HEK293 (cell line): Measurements from ENCODE around the gene TIE1.

Experiments used
- CTCF ChIP-seq: fragments of 450-650 bp; formaldehyde crosslinking; IDR thresholded peaks from 2 replicates; pipeline ENCODE4 v1.5.1; 2016; ENCODE audit warnings: missing biosample characterization, missing genetic modification characterization
- MYNN ChIP-seq: fragments of 450-650 bp; formaldehyde crosslinking; IDR thresholded peaks from 2 replicates; pipeline ENCODE4 v1.5.1; 2016; ENCODE audit warnings: missing biosample characterization, missing genetic modification characterization, borderline replicate concordance
- PBX3 ChIP-seq: sonication (generic); formaldehyde crosslinking; IDR thresholded peaks from 2 replicates; pipeline ENCODE4 v1.8.1; 2022; ENCODE audit warnings: mild to moderate bottlenecking, moderate library complexity, missing genetic modification reagents
- REST ChIP-seq: fragments of 450-650 bp; formaldehyde crosslinking; IDR thresholded peaks from 2 replicates; pipeline ENCODE4 v1.5.1; 2016; ENCODE audit warnings: missing biosample characterization, missing genetic modification characterization
- SP7 ChIP-seq: fragments of 450-650 bp; formaldehyde crosslinking; IDR thresholded peaks from 2 replicates; pipeline ENCODE4 v1.5.1; 2016; ENCODE audit warnings: missing biosample characterization, missing genetic modification characterization
- ZNF138 ChIP-seq: fragments of 450-650 bp; formaldehyde crosslinking; IDR thresholded peaks from 2 replicates; pipeline ENCODE4 v1.5.1; 2016; ENCODE audit warnings: missing biosample characterization, missing genetic modification characterization, borderline replicate concordance
- ZNF202 ChIP-seq: fragments of 450-650 bp; formaldehyde crosslinking; IDR thresholded peaks from 2 replicates; pipeline ENCODE4 v1.5.1; 2016; ENCODE audit warnings: missing biosample characterization, missing genetic modification characterization, borderline replicate concordance
- ZNF280D ChIP-seq: fragments of 450-650 bp; formaldehyde crosslinking; IDR thresholded peaks from 2 replicates; pipeline ENCODE4 v1.5.1; 2016; ENCODE audit warnings: missing biosample characterization, missing genetic modification characterization
- ZNF654 ChIP-seq: fragments of 450-650 bp; formaldehyde crosslinking; IDR thresholded peaks from 2 replicates; pipeline ENCODE4 v1.5.1; 2016; ENCODE audit warnings: low read depth, missing biosample characterization, missing genetic modification characterization
- TF ChIP-seq, protein P1 (sequence below): fragments of 450-650 bp; formaldehyde crosslinking; IDR thresholded peaks from 2 replicates; pipeline ENCODE4 v1.5.1; 2016; ENCODE audit warnings: missing biosample characterization, missing genetic modification characterization

DNA sequence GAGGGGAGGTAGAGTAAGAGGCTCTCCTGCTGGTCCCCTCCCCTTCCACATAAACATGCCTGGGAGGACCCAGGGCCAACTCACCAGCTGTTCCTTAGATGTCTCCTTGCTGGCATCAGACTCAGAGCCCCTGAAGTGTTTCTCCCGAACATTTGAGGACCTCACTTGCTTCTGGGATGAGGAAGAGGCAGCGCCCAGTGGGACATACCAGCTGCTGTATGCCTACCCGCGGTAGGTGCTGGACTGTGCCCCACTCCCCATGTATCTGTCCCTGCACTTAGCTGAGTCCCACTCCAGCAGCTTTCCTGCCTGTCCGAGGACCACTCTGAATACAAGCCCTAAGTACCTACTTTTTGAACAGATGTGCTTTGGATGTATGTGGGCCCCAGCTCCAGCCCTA is 37.2 kb downstream of the TIE1 start:
- TF ChIP-seq CTCF (tag by site-specific recombination) = no peak
- TF ChIP-seq SP7 (tag by site-specific recombination) = no peak
- TF ChIP-seq ZNF138 (tag by site-specific recombination) = no peak
- no peak for TF ChIP-seq PBX3
- TF ChIP-seq, protein P1, sequence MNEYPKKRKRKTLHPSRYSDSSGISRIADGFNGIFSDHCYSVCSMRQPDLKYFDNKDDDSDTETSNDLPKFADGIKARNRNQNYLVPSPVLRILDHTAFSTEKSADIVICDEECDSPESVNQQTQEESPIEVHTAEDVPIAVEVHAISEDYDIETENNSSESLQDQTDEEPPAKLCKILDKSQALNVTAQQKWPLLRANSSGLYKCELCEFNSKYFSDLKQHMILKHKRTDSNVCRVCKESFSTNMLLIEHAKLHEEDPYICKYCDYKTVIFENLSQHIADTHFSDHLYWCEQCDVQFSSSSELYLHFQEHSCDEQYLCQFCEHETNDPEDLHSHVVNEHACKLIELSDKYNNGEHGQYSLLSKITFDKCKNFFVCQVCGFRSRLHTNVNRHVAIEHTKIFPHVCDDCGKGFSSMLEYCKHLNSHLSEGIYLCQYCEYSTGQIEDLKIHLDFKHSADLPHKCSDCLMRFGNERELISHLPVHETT (tag by site-specific recombination) = no peak
- no peak for TF ChIP-seq REST (tag by site-specific recombination)
- no peak for TF ChIP-seq ZNF280D (tag by site-specific recombination)
- TF ChIP-seq ZNF202 = no peak
- no peak for TF ChIP-seq ZNF654
- no peak for TF ChIP-seq MYNN (tag by site-specific recombination)
